Germinal center (tissue), 1 donor: ENCODE measurements around the gene NR2F1-AS1.

ENCODE experiments used
- DNase-seq: peaks from one replicate; pipeline ENCODE4 v3.0.0; 2012; ENCODE audit warnings: mixed read lengths, low spot score

Gene NR2F1-AS1

DNA sequence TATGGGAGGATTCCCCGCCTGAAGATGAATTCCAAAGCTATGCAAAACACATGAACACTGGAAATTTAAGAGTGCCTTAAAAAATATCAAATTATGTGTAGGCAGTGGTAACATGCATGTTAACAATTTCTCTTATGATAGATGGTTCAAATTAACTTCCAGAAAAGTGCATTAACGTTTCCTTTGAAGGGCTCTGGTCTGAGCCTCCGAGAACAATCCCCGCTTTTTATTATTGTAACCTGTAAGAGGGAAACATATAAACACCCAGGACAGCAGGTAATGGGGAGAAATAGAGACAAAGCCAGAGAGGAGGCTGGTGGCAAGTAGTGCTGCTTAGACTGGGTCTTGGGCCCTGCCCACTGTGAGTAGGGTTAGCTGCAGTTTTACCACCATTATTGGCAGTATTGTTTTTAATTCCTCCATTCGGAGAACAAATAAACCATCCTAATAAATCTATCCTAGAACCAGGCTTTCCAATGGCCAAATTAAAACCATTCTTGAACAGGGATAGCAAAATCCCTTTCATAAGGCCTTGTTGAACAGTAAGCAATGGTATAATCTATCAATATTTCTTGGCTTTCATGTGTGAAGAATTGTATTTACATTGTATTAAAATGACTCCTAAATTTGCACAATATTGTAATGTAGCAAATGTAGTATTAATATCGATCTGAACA is 8.3 kb upstream of the NR2F1-AS1 start:
- DNase-seq, result no peak

DNA sequence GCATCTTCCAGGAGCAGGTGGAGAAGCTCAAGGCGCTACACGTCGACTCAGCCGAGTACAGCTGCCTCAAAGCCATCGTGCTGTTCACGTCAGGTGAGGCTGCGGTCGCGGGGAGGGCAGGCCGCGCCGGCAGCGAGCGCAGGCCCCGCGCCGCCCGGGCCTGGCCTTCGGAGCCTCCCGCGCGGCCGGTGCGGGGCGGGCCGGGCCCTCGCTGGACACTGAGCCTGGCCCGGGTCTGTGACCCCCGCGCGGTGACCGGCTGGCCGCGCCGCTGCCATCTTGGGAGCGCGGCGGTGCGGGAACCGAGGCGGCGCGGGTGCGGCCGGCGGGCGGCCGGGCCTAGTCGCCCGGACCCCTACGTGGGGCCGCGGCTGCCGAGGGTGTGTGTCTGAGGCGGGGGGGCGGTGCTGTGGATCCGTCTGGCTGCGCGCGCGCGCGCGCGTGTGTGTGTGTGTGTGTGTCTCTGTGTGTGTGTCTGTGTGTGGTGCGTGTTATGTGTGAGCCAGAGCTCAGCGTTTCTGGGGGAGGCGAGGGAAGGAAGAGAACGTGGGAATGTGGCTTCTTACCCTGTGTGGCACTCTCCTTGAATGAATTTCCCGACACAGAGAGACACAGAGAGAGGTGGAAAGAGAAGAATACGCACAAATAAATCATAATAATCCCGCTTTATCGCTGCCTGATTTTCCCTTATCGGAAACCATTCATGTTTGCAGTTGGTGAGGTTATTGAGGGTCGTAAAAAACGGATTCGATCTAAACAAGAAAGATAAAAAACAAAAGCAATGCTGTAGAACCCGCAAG is 7.5 kb upstream of the NR2F1-AS1 start:
- DNase-seq, result no peak

DNA sequence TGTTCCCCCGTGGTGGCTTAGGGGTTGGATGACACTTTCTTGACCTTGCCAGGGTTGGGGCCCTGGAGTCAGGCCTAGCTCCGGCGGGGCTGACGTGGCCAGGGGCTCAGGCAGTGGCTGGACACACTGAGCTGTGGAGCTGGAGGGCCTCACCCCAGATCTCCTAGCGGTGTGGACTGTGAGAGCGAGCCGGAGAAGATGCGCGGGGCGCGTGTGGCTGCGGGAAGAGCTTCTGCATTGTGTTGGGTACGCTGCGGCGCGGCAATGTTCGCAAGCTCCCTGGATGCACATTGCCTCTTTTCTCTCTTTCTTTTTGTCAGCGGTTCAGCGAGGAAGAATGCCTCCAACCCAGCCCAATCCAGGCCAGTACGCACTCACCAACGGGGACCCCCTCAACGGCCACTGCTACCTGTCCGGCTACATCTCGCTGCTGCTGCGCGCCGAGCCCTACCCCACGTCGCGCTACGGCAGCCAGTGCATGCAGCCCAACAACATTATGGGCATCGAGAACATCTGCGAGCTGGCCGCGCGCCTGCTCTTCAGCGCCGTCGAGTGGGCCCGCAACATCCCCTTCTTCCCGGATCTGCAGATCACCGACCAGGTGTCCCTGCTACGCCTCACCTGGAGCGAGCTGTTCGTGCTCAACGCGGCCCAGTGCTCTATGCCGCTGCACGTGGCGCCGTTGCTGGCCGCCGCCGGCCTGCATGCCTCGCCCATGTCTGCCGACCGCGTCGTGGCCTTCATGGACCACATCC is 6.8 kb upstream of the NR2F1-AS1 start:
- no peak for DNase-seq

DNA sequence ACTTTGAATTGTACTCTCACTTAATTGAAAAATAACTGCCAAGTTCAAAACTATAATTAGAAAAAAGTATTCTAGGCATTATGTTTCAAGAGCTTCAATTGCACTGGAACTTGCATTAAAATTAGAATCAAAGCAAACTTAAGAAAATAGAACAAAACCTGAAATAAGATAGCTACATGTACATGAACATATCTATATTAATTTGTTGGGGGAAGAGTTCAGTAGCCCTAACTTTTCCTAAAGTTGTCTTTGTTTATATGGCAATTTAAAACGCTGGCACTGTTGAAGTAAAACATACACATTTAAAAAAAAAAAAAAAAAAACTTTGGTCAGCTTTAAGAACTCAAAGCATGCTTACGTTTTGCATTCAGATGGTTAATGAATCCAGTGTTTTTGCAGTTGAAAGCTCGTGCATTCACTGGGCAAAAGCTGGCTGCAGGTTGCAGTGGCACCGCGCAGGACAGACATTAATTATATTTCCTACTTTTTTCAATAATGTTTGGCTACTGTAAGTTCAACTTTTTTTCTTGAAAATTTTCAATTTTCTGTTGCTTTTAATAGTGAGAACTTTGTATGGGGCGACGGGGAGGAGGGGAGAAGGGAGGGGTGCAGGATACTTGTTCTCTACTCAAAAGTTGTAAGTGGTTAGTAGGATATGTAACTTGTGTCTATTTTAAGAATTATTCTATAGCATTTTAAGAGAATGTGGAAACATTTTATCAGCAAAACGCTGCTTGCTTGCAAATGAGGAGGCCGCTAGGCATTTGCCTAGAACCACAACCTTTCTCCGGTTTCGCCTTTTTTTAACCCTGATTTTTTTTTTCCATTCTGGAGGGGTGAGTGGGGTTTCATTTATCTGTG is 5.9 kb upstream of the NR2F1-AS1 start:
- DNase-seq, result no peak

DNA sequence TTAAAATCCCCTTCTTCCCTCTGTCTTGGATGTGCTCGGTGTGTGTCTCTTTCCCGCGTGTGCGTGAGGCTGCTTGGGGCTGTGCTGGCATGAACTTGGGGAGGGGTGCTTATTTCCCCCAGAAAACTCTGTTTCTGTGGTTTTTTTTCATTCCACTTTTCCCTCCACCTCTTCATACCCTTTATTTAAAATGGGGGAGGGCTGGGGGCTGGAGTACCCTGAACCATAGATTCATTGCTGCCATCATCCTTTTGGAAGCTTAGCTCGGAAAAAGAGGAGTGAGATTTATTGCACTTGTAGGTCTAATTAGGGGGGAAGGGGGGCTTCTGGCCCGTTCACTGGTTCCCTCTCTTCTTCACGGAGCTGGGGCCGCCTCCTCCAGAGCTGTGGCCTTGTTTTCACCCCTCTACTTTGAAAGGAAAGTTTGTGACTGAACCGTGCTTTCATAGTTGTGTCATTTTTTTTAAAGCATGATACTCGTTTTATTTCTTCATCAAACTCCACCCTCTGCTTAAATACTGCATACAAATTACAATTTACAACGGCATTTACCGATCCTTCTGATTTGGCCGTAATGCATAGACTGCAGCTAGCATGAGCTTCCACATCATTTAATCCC is 4.9 kb upstream of the NR2F1-AS1 start:
- no peak for DNase-seq

DNA sequence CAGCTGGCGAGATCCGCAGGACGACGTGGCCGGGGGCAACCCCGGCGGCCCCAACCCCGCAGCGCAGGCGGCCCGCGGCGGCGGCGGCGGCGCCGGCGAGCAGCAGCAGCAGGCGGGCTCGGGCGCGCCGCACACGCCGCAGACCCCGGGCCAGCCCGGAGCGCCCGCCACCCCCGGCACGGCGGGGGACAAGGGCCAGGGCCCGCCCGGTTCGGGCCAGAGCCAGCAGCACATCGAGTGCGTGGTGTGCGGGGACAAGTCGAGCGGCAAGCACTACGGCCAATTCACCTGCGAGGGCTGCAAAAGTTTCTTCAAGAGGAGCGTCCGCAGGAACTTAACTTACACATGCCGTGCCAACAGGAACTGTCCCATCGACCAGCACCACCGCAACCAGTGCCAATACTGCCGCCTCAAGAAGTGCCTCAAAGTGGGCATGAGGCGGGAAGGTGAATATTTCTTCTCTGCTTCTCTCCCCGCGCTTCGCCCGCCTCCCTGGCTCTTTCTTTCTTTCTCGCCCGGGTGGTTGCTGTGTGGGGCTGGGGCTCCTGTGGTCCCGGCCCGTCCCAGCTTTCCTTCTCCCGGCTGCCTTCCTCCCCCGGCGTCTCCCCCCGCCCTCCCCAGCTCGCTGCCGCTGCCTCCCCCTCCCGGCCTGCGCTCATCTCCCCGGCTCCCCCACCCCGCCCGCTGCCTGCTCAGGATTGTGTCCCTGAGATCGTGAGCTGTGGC is 4.2 kb upstream of the NR2F1-AS1 start:
- no peak for DNase-seq

DNA sequence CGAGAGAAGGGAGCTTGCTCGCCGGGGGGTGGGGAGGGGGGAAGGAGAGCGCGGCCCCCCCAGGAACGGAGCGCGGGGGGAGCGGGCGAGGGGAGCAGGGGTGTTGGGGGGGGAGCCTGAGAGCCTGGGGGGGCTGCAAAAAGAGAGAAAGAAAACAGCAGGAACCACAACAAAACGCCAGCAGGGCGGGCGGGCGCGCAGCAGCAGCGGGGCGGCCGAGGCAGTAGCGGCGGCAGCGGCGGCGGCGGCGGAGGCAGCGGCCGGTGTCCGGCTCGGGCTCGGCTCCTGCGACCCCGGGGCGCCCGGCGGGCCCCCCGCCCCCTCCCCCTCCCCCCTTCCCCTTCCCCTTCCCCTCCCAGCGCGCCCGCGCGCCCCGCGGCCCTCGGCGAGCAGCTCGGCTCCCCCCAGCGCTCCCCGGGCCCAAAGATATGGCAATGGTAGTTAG is 3.6 kb upstream of the NR2F1-AS1 start:
- no peak for DNase-seq

DNA sequence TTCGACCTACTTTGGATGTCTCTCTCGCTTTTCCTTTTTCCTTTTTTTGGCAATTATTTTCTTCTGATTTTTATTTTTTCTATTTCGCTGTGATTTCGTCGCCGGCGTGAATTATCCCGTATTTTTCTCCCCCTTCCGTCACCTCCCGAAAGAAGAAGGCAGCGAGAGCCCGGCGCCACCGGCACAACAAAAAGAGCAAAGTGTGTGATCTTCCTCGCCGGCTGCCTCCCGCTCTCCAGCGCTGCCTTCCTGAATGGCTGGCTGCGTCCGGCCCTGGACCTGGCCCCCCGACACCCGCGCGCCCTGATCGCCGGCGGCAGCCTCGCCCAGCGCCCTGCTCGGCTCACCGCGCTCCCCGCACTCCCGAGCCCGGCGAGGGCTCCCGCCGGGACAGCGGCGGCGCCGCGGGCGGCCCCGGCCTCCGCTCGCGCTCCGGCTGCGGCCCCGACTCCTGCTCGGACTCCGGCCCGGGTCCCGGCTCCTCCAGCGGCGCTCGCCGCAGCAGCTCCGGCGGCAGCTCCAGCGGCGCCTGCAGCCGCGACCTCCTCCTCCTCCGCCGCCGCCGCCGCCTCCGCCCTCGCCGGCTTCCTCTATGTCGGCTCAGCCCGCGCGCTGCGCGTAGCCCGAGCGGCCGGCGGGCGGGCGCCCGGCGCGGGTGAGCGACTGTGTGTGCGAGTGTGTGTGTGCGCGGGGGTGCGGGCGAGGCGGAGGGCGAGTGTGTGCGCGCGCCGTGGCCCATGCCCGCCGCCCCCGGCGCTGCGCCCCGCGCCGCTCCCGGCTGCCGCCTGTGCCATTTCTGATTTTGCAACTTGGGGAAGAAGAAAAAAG is 3.0 kb upstream of the NR2F1-AS1 start:
- no peak for DNase-seq

DNA sequence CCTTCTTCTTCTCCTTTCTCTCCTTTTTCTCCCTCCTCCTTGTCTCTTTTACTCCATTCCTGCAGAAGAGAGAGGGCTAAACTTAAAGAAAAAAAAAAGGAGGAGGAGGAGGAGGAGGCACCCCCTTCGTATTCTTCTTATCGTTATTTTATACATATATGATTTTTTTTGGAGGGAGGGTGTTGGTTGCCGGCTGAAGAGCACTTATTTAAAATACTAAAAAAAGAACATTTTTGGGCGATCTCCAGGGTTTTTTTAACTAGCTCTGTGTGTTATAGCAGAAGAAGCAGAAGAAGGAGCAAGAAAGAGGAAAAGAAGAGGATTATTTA is 2.4 kb upstream of the NR2F1-AS1 start:
- no peak for DNase-seq

DNA sequence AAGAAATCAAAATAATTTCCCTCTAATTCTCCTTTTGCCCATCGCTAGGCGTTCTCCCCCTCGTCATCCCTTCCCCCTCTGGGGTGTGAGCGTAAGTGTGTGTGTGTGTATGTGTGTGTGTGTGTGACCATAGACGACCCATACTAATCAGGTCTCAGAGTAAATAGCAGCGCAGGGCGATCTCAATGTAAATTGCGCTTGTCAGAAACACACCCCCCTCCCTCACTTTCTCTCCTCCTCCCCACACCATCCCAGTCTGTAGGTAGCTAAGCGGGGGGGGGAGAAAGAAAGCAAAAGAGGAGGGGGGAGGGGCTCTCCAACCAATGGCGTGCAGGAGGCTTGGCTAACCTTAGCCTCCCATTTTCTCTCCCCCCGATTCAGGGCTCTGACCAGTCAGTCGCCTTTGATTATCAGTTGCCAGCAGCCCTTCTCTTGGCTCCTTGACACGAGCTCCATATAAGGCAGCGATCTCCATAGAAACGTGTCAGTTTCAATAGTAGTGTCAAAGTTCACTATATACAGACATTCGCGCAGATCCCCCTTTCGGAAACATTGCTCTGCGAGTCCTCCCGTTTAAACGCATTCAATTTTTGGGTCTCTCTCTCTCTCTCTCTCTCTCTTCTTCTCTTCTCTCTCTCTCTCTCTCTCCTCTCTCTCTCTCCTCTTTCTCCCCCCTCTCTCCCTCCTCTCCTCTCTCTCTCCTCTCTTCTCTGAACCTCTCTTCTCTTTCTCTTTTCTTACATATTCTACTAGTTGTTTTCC is 1.8 kb upstream of the NR2F1-AS1 start, which contains the start of gene NR2F1:
Gene NR2F1, plus strand, starts transcription at position 546 of the 762 bp plus-strand sequence. CDS start 1,802 bp downstream, outside the sequence.
- no peak for DNase-seq

DNA sequence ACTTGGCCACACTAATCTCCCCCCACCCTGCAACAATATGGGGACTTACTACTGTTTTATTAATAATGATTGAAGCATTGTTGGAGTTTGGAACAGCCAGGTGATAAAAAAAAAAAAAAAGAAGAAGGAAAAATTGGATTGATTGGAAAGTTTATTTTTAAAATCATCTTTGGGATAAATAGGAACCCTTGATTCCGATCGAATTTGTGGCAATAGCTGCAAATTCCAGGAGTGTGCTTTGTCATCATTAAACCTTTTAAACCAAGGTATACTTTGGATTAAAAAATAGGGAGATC is 1.1 kb upstream of the NR2F1-AS1 start:
- no peak for DNase-seq

DNA sequence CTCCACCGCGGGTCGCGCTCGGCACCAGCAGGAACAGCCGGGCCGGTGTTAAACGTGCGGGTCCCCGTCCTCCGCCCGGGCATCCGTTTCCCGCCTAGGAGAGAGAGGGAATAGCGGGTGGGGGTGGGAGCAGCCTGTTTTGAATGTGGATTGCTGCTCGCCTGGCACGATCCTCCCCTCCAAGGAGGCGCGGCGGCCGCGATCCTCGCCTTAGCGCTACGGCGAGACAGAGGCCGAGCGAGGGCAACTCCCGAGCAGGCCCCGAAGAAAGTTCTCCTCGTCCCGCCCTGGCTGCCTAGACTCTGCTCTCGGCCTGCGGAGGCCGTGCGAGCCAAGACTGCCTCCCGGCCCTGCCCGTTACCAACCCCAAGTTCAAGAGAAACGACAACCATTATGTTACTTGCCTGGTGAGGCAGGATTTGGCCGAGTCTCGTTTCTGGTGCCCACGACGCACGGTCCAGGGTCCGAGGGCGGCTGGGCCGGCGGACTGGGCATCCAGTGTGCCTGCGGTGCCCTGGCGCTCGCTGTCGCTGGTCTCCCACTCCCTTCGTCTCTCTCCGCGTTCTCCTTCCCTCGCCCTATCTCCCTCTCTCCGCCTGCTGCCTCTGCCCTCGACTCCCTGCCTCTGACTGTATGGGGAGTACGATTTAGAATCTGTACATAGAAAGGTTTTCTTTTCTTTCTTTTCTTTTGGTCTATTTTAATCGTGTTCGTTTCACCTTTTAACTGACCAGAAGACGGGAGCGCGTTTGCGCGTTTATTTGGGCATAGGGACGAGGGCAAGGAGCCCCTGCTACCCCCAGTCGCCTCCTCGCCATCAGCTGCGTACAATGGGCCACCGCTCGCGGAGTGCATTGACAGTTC is 724 bp downstream of the NR2F1-AS1 start:
- no peak for DNase-seq

DNA sequence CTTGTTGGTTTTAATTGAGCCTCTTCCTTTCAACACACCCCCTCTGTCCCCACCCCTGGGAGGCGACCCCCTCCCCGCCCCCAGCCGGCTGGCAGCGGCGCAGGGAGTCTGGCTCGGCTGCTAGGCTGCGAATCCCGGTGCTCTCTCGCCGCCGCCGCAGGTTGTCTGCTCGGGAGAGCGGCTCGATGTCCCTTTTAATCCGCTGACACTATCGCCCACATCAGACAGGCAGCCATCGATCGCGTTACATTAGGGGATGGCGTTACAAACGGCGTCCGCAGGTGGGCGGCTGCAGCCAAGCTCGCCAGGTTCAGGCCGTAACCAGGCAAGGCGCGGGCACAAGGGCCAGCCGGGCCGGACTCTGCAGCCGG is 1.3 kb downstream of the NR2F1-AS1 start:
- no peak for DNase-seq

DNA sequence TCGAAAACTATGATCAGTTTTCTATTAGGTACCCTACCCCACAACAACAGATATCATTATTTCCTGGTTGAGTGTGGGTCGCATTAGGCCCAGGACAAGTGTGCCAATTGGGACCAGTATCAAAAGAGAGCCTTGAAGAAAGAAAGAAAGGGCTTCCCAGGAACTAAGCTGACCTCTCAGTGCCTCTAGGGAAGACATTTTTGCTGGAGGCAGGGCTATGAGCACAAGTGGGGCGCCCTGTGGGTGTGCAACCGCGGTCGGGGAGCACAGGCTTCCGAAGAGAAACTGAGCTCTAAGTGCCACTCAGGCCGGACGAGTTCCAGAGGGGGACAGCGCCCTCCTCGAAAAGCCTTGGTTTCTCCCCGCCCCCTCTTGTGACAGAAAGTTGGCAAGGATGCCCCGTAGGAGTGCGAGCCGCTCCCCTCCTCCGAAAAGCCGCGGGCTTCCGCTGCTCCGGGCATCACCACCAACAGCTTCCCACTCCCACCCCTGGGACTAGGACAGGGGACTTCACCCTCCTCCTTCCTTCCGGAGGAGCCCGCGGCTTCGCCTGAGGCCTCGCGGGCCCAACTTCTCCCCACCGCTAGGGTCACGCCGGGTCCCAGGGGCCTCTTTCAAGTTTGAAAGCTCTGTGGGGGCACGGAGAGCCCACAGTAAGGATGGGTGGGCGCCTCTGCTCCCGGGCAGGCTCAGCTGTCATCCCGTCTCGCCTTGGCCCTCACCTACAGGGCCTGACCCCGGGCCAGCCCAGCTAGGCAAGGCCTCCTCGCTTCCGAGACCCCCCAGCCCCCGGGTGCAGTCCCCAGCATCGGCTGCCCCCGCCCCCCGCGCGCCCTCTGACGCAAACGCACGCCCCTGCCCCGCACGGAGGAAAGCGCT is 2.0 kb downstream of the NR2F1-AS1 start:
- no peak for DNase-seq

DNA sequence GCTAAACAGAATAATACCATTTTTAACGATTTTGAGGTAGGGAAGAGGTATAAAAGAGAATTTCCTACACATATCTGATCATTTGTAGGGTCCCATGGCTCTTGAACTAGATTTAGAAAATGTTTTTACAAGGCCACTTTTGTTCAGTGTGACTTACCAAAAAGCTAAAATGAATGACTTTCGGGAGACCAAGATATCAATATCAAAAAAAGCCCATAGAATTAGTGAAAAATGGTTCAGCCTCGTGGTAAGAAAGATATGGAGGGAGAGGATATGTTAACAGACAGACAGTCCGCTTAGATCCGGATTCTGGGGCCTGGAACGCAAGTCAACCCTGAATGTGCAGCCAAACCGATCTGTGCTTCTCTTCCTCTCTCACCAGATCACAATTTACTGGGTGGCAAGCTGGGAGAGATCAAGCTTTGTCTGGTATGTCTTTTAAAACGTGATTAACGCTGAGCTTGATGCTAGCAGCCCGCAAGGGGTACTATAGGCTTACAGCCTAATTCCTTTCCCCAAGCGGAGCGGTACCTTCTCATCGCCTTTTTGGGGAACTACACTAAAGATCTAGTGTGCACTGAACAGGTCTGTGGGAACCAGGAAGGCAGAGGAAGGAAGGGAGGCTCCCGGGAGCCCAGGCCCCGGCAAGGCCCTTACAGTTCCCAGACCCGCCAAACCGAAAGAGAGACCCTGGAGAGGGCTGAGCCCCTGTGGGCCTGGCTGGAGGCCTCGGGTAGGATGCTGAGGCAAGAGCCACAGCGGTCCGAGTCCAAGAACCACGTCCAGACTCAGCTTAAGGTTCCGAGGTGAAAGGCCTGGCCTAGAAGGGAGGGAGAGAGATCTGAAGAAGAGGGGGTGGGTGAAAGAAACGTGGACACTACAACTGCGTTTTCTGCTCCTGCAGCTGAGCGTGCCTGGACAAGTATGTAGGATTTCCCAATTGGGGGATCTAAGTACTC is 2.9 kb downstream of the NR2F1-AS1 start:
- DNase-seq, result no peak
